GM12891 (cell line): ENCODE data around the gene GNAQ.

Source experiments
- POLR2A ChIP-seq: IDR thresholded peaks from 2 replicates; pipeline ENCODE4 v1.6.1; 2011; ENCODE audit warnings: low read depth, low read length, control low read depth
- POLR2AphosphoS5 ChIP-seq: IDR thresholded peaks from 2 replicates; pipeline ENCODE4 v1.6.1; 2011; ENCODE audit warnings: low read depth, low read length, control low read depth
- POU2F2 ChIP-seq: IDR thresholded peaks from 2 replicates; pipeline ENCODE4 v1.6.1; 2011; ENCODE audit warnings: low read depth, mild to moderate bottlenecking, control low read depth, low read length, moderate library complexity
- SPI1 ChIP-seq: IDR thresholded peaks from 2 replicates; pipeline ENCODE4 v1.6.1; 2011; ENCODE audit warnings: low read depth, low read length, control low read depth
- TAF1 ChIP-seq: IDR thresholded peaks from 2 replicates; pipeline ENCODE4 v1.6.1; 2011; ENCODE audit warnings: low read depth, low read length, control low read depth

DNA sequence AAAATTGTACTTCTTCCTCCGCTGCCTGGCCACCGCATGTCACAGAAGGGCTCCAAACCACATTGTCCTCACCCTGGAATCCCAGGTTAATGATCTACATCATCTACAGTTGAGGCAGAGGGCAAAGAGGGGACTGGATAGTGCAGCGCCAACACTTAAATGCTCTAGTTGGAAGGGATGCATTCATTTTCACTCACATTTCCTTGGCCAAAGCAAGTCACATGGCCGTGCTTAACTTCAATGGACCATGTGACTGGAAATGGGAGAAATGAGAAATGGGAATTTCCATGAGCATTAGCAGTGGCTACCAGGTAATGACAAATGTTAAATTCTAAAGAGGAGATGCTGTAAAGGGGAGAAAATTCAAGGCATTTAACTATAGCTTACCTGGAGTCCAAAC, 13.3 kb upstream of the GNAQ start:
- TF ChIP-seq POLR2A (no peak), POU2F2 (no peak), POLR2AphosphoS5 (no peak), TAF1 (no peak), SPI1 (no peak)
